ENCODE measurements around the gene LGR4. TPM values are rescaled to one million over a fixed set of nuclear protein-coding genes. Genes with fewer than 3 reads are reported as not detected.

The LGR4 gene
- total and polyA plus RNA-seq, 2 of the 13 experiments (the other 11 are each of a cell fraction or from before 2014, with no cell fraction given) = 42.1 to 68.7 TPM

DNA sequence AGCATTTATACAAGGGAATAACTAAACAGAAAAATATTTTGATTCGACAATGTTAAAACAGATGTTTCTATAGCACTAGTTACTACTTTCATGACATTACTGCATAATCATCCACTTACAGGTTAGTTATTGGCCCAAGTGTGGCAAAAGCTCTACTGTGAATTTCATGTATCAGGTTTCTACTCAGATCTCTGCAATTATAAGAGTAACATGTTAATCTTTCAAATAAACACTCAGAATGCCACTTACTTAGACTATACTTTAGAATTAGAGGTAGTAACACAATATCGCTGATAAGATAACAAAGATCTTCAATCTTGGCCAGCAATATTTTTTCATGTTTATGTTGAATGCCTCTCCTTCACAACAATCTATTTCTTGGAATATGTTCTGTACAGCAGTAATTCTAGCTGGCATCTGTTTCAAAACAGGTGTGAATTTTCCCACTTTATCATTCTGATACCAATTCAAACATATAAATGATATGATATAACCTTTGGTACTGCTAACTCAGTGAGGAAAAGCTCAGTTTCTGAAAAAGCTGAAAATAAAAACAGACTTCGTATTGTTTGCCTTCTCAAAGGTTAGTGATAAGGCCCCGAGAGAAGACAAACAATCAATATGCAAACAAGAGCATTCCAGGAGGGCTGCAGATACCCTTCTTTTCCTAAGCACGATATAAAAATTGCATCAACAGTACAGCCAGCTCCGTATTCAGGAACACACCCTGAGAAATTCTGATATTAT lies 98.6 kb downstream of the LGR4 start (continued):
- TF ChIP-seq ZNF850 (CRISPR knock-in tag; conservative IDR thresholded peaks at IDR 0.05) (no peak), WIZ (CRISPR knock-in tag; IDR thresholded peaks at IDR 0.05) (no peak), ARID4A (CRISPR knock-in tag; IDR thresholded peaks at IDR 0.05; ENCODE audit: borderline replicate concordance) (no peak; the same call in 1 of the 2 replicates), ELF3 (CRISPR knock-in tag; IDR thresholded peaks at IDR 0.05) (peak; percentile 87; the same call in 1 of the 2 replicates), RFX3 (CRISPR knock-in tag; IDR thresholded peaks at IDR 0.05) (no peak), NFKBIZ (CRISPR knock-in tag; IDR thresholded peaks at IDR 0.05) (peak; percentile 85), ZNF619 (CRISPR knock-in tag; IDR thresholded peaks at IDR 0.05) (no peak), ZNF251 (CRISPR knock-in tag; IDR thresholded peaks at IDR 0.05) (no peak), ATF2 (CRISPR knock-in tag; IDR thresholded peaks at IDR 0.05) (0 out of 2 replicates have a peak, but pooled peaks have one; percentile 51), XBP1 (CRISPR knock-in tag; IDR thresholded peaks at IDR 0.05) (no peak)

All from HepG2 (cell line).